ENCODE results near the gene CEMIP. TPM values are rescaled to one million over a fixed set of nuclear protein-coding genes. Genes with fewer than 3 reads are reported as not detected.
A peak's percentile ranks its signal among the peaks of the same experiment; 100 is the strongest.

CEMIP gene
- total RNA-seq, 2 donors from 2014 or later = 0.05 to 0.09 TPM

DNA sequence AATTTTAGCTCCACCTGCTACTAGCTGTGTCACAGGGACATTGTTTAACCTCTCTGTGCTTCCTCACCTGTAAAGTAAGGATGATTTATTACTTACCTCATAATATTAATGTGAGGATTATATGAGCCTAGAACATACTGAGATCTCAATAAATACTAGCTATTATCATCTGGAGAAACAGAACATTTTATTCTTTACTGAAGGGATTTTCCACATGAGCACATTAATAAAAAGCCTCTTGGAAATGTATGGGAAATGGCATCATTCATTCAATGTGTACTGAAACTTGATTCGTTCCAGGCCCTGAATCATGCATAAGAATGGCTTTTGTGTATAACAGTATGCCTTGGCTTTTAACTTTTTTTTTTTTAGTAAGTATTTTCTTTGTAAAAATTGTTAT, 11.0 kb upstream of the CEMIP start:
- Mint-ChIP-seq H3K36me3 (ENCODE audit: insufficient read depth in 2 of 2) (no peaks in the 10 kb centered on the region), H3K9me3 (no peaks in the 10 kb centered on the region), H3K27ac (no peak overlapping the region), H3K4me3 (no peak overlapping the region), H3K4me1 (ENCODE audit: low read depth) (no peaks in the 10 kb centered on the region), H3K27me3 (ENCODE audit: low read depth) (peaks cover 14% of the 10 kb centered on the region)
- ATAC-seq (replicated peaks in 1 of 2) (no peak), DNase-seq (no peak)

DNA sequence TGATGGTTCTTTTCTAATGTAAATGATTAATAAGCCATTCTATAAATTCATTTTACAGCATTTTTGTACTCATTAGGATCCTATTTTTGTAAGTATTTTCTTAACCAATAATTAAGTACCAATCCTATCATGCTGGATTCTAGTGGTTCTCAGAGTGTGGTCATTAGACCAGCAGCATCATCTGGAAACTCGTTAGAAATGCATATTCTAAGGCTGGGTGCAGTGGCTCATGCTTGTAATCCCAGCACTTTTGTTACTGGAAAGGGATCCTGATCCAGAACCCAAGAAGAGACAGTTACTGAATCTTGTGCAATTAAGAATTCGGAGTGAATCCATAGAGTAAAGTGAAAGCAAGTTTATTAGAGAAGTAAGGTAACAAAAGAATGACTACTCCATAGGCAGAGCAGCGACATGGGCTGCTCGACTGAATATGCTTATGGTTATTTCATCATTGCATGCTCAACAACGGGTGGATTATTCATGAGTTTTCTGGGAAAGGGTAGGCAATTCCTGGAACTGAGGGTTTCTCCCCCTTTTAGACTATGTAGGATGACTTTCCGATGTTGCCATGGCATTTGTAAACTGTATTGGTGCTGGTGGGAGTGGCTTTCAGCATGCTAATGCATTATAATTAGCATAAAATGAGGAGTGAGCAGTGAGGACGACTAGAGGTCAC, 9.9 kb upstream of the CEMIP start:
- Mint-ChIP-seq H3K27me3 (ENCODE audit: low read depth) (peaks cover 19% of the 10 kb centered on the region), H3K4me1 (ENCODE audit: low read depth) (no peaks in the 10 kb centered on the region), H3K4me3 (no peak overlapping the region), H3K9me3 (no peaks in the 10 kb centered on the region), H3K27ac (no peak overlapping the region), H3K36me3 (ENCODE audit: insufficient read depth in 2 of 2) (no peaks in the 10 kb centered on the region)
- DNase-seq (no peak), ATAC-seq (replicated peaks in 1 of 2) (no peak)

DNA sequence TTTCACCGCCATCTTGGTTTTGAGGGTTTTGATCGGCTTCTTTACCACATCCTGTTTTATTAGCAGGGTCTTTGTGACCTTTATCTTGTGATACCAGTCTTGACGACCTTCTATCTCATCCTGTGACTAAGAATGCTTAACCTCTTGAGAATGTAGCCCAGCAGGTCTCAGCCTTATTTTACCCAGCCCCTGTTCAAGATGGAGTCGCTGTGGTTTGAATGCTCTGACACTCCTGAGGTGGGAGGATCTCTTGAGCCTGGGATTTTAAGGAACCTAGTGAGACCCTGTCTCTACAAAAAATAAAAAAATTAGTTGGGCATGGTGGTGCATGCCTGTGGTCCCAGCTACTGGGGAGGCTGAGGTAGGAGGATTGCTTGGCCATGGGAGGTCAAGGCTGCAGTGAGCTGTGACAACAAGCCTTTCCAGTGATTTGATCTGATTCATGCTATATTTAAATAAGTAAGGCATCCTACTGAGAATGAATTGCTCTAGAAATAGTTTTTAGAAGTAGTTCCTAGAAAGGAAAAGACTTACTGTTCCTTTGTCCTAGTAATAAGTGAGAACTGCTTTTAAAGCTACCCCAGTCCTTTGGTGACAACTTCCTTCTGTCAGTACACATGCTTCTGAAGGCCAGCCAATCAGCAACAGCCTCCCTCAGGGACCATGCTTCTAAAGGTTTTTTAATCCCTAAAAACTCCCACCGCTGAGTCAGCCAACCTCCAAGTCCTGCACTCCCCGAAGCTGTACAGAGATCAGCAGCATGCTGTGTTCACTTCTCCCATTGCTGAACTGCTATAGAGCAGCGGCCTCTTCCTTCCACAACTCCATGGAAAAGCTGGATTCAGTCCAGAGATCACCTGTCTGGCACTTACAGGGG, 9.1 kb upstream of the CEMIP start:
- DNase-seq = no peak
- Mint-ChIP-seq H3K27ac (no peak overlapping the region), H3K9me3 (no peaks in the 10 kb centered on the region), H3K36me3 (ENCODE audit: insufficient read depth in 2 of 2) (no peaks in the 10 kb centered on the region), H3K4me3 (no peak overlapping the region), H3K27me3 (ENCODE audit: low read depth) (peaks cover 25% of the 10 kb centered on the region), H3K4me1 (ENCODE audit: low read depth) (no peaks in the 10 kb centered on the region)
- ATAC-seq (replicated peaks in 1 of 2) = no peak

DNA sequence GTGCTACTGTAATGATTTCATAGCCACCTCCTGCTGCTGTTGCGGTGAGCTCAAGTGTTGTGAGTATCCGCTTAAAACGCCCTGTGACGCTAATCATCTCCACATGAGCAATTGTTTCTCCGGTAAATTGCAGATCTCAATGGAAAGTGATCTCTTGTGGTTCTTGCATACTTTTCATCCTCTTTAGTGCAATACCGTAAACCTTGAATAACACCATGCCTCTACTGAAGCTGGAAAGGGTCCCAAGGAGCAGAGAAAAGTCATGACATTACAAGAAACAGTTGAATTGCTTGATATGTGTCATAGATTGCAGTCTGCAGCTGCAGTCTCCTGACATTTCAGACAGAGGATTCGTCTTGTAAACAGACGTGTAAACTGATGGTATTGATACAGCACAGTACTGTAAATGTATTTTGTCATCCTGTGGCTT, 6.0 kb upstream of the CEMIP start:
- Mint-ChIP-seq H3K27me3 (ENCODE audit: low read depth) (peaks cover 42% of the 10 kb centered on the region), H3K27ac (no peak overlapping the region), H3K9me3 (no peaks in the 10 kb centered on the region), H3K36me3 (ENCODE audit: insufficient read depth in 2 of 2) (no peaks in the 10 kb centered on the region), H3K4me1 (ENCODE audit: low read depth) (no peaks in the 10 kb centered on the region), H3K4me3 (no peak overlapping the region)
- no peak for DNase-seq
- no peak for ATAC-seq (replicated peaks in 1 of 2)

DNA sequence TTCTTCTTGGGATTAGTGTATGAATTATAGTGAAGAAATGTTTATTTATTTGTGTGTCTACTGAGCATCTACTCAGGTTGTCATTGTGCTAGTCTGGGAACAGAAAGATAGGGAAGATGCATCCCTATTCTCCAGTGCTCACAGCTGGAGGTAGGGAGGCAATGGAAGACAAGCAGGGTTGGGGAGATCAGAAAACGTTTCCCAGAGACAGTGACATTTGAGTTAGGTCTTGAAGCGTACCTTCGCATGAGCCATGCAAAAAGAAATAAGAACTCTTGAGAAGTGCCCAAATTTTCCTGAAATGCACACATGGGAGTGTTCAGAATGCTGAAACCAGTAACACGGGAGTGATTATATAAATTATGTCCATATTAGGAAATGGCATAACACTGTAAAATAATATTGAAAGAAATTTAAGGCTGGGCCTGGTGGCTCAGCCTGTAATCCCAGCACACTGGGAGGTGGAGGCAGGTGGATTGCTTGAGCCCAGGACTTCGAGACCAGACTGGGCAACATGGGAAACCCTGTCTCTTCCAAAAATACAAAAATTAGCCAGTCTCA, 5.3 kb upstream of the CEMIP start:
- Mint-ChIP-seq H3K4me3 (no peak overlapping the region), H3K27me3 (ENCODE audit: low read depth) (peaks cover 42% of the 10 kb centered on the region)
- DNase-seq = no peak

DNA sequence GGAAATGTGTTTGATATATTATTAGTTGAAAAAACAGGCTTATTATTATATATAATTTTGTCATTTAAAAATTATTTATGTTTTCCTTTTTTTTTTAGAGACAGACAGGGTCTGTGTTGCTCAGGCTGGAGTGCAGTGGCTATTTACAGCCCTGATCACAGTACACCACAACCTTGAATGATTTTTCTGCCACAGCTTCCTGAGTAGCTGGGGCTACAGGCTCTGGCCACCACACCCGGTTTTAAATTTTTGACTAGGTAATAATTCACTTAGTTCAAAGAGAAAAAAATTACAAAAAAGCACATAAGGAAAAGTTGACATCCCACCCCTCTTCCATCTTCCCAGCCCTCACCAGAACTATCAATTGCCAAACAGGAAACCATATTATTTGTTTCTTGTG, 4.7 kb upstream of the CEMIP start:
- Mint-ChIP-seq H3K4me3 (no peak overlapping the region), H3K9me3 (no peaks in the 10 kb centered on the region), H3K27ac (no peak overlapping the region), H3K27me3 (ENCODE audit: low read depth) (peaks cover 37% of the 10 kb centered on the region), H3K36me3 (ENCODE audit: insufficient read depth in 2 of 2) (no peaks in the 10 kb centered on the region), H3K4me1 (ENCODE audit: low read depth) (peaks cover 1% of the 10 kb centered on the region)
- DNase-seq = no peak
- ATAC-seq (replicated peaks in 1 of 2) = no peak

More for the DNA sequence above, 5.3 kb upstream of the CEMIP start:
- Mint-ChIP-seq H3K27ac (no peak overlapping the region), H3K36me3 (ENCODE audit: insufficient read depth in 2 of 2) (no peaks in the 10 kb centered on the region), H3K9me3 (no peaks in the 10 kb centered on the region), H3K4me1 (ENCODE audit: low read depth) (no peaks in the 10 kb centered on the region)
- no peak for ATAC-seq (replicated peaks in 1 of 2)

DNA sequence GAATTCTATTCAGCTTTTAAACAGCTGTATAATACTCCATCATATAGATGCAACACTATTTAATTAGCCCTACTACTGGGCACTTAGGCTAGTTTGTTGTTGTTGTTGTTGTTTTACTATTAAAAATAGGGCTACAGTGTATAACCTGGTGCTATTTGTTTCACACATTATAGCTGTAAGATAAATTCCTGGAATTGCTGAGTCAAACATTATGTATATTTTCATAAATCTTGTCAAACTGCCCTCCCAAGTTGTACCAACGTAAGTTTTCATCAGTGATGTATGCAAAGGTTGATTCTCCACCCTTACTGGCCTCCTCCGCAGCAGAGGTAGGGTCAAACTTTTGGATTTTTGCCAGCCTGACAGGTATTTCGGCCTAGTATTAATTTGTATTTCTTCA, 3.8 kb upstream of the CEMIP start:
- peaks cover 42% of the 10 kb centered on the region for H3K27me3 Mint-ChIP-seq (ENCODE audit: low read depth)
- H3K9me3 Mint-ChIP-seq = no peaks in the 10 kb centered on the region
- H3K4me3 Mint-ChIP-seq = no peak overlapping the region
- H3K27ac Mint-ChIP-seq = no peak overlapping the region
- no peaks in the 10 kb centered on the region for H3K36me3 Mint-ChIP-seq (ENCODE audit: insufficient read depth in 2 of 2)
- peaks cover 10% of the 10 kb centered on the region for H3K4me1 Mint-ChIP-seq (ENCODE audit: low read depth)
- ATAC-seq (replicated peaks in 1 of 2) (no peak), DNase-seq (no peak)

DNA sequence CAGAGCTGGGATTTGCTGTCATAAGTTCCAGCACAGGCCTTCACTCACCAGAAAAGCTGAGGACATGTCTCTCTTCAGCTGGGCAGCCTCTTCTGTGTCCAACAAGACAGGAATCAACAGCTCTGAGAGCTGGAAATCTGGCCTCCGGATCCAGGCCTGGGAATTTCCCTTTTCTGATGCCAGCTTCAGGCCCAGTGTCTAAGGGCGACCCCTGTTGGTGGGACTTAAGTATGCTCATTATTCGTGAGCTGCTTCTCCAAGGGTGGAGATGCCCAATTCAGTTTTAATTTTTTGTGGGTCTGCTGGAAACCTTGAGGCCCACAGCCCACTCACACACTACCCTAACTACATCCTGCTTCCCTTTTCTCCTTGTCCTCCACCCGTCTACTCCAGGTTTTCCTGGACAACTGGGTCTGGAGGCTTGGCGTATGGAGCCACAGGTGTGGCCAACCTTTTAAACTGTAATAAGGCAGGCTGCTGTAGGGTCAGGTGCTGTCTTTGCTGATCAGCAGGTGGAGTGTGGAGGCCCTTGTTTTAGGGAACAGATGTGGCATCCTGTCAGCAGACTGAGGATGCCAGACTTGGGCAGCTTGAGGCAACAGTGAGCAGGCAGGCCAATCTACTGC, 2.6 kb upstream of the CEMIP start:
- Mint-ChIP-seq H3K27ac (no peak overlapping the region), H3K4me3 (no peak overlapping the region), H3K27me3 (ENCODE audit: low read depth) (peaks cover 54% of the 10 kb centered on the region)

DNA sequence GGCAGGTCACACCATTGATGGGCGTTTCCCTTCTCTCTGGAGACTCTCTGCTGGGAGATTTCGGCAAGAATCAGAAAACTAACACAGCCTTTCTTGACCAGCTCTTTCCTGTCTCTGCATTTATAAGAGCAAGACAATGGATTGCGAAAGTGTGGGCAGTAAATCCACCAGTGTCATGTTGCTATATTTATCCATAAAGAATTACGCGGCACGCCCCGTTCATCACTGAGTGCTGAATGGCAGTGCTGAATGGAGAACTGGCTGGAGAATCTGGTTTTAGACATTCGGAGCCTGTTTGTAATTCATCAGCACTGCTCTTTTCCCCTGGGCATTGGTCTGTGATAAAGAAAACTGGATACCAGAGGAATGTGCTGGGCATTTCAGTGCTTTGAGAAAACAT, 2.0 kb upstream of the CEMIP start:
- DNase-seq (no peak), ATAC-seq (replicated peaks in 1 of 2) (no peak)
- Mint-ChIP-seq H3K9me3 (no peaks in the 10 kb centered on the region), H3K4me3 (no peak overlapping the region), H3K4me1 (ENCODE audit: low read depth) (peaks cover 12% of the 10 kb centered on the region), H3K27ac (no peak overlapping the region), H3K36me3 (ENCODE audit: insufficient read depth in 2 of 2) (no peaks in the 10 kb centered on the region), H3K27me3 (ENCODE audit: low read depth) (peaks cover 60% of the 10 kb centered on the region)

More for the DNA sequence above, 2.6 kb upstream of the CEMIP start:
- Mint-ChIP-seq H3K4me1 (ENCODE audit: low read depth) (peaks cover 12% of the 10 kb centered on the region), H3K36me3 (ENCODE audit: insufficient read depth in 2 of 2) (no peaks in the 10 kb centered on the region), H3K9me3 (no peaks in the 10 kb centered on the region)
- ATAC-seq (replicated peaks in 1 of 2) (no peak), DNase-seq (peak; percentile 68 to 73)

DNA sequence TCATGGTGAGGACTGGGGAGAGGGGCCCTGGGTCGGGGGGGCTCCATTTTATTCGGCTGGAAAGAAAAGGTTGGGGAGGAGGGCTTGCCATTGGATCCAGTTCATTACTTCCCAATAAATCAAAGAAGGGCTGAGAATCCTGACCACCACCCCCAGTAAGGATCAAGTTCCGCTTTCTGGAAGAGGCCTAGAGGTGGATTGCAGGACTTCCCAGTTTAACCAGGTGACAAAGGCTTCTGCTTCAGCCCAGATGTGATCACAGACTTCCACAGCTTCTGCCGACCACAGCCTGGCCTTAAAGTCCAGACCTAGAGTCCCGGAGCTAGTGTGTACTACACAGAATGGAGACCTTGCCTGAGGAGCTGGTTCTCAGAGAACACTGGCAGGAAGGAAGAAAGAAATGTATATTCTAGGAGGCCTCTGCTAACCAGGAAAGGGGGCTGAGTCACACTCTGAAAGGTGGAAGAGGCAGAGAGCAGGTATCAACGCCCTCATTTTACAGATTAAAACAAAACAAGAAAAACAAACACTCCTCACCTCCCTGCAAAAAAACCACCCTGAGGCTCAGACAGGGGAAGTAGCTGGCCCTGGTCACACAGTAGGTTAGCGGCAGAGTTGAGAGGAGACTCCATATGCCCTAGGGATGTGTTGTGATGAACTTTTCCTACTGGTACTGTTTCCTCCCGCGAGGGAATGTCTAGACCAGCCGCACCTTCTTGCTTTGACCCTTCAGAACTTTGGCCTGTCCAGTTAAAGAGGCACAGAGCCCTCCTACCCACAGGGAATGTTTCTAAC, 1.1 kb upstream of the CEMIP start:
- peaks cover 18% of the 10 kb centered on the region for H3K4me1 Mint-ChIP-seq (ENCODE audit: low read depth)
- H3K9me3 Mint-ChIP-seq = no peaks in the 10 kb centered on the region
- H3K27me3 Mint-ChIP-seq (ENCODE audit: low read depth) = peaks cover 68% of the 10 kb centered on the region
- ATAC-seq (replicated peaks in 1 of 2) = no peak
- H3K36me3 Mint-ChIP-seq (ENCODE audit: insufficient read depth in 2 of 2) = no peaks in the 10 kb centered on the region
- no peak for DNase-seq
- no peak overlapping the region for H3K27ac Mint-ChIP-seq
- no peak overlapping the region for H3K4me3 Mint-ChIP-seq

DNA sequence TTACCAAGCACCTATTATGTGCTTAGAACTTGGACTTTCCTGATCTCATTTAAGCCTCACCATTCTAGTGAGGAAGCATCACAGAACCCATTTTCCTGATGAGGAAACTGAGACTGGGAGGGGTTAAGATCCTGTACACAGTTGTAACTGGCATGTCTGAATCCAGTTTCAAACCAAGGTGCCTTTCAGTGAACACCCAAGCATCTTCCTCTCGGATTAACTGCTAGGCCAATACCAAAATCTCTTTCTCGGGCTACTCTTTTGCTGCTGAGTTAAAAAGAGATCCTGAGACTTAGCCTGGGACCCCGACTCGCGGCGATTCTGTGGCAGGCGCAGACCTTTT, 578 bp upstream of the CEMIP start:
- Mint-ChIP-seq H3K4me3 (no peak overlapping the region), H3K36me3 (ENCODE audit: insufficient read depth in 2 of 2) (no peaks in the 10 kb centered on the region), H3K27me3 (ENCODE audit: low read depth) (peaks cover 67% of the 10 kb centered on the region), H3K4me1 (ENCODE audit: low read depth) (peaks cover 23% of the 10 kb centered on the region), H3K9me3 (no peaks in the 10 kb centered on the region), H3K27ac (no peak overlapping the region)
- DNase-seq (no peak), ATAC-seq (replicated peaks in 1 of 2) (no peak)

DNA sequence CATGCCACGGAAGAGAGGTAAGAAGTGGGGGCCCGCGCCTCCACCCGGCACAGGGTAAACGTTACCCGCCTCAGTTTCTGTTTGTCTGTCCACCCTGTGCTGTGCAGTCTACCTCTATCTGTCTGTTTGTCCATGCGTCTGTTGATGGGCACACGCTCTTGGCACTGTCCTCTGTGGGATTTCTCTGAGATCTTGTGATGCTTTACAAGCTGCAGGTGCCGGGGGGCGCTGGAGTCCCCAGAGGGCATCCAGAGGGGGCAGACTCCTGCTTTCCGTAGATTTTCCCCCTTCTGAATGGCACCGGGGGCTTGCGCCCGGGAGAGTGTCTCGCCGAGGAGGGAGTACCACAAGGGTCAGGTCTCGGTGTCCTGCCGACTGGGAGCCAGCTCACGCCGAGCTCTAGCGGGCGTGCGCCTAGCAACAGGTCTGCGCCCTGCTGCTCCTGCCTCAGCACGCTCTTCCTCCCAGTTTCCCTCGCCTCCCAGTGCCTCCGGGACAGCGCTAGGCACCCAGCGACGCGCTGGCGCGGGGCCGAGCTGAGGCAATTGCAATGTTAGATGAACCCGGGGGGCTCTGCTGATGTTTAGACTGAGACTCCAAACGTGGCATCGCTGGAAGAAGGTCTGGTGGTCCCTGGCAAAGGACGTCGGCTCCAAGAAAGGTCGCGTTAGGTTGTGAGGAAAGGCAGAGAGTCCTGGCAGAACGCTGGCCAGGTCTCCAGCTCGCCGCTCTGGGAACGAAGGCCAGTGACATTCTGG, 667 bp downstream of the CEMIP start:
- H3K27me3 Mint-ChIP-seq (ENCODE audit: low read depth) = peaks cover 66% of the 10 kb centered on the region
- H3K4me1 Mint-ChIP-seq (ENCODE audit: low read depth) = peaks cover 32% of the 10 kb centered on the region
- ATAC-seq (replicated peaks in 1 of 2) (peak in 1 of 2 donors; percentile 18), DNase-seq (no peak)
- H3K36me3 Mint-ChIP-seq (ENCODE audit: insufficient read depth in 2 of 2) = no peaks in the 10 kb centered on the region
- no peaks in the 10 kb centered on the region for H3K9me3 Mint-ChIP-seq
- H3K27ac Mint-ChIP-seq = no peak overlapping the region
- H3K4me3 Mint-ChIP-seq = peak overlapping the region; percentile 75 to 85
